8988T (cell line): ENCODE measurements around the gene CAMK1D.

Experiments
- DNase-seq: peaks from one replicate; pipeline ENCODE4 v3.0.0; 2011

CAMK1D gene

DNA sequence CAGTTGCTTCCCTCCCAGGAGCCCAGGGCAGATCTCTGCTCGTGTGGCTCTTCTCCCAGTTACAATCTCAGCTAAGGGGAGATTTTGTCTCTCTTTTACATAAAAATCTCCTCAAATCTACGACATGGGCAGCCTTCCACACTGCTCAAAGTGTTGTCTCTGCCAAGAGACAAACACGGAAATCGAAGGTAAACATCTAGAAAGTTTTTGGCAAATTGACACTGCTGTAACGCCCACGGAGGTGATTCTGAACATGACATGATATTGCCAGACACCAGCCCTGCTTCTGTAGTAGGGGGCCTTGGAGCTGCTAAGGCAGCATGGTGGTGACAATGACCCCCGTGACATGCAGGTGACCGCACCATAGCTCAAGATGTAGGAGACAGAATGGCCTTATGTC is 523.8 kb downstream of the CAMK1D start:
- no peak for DNase-seq

DNA sequence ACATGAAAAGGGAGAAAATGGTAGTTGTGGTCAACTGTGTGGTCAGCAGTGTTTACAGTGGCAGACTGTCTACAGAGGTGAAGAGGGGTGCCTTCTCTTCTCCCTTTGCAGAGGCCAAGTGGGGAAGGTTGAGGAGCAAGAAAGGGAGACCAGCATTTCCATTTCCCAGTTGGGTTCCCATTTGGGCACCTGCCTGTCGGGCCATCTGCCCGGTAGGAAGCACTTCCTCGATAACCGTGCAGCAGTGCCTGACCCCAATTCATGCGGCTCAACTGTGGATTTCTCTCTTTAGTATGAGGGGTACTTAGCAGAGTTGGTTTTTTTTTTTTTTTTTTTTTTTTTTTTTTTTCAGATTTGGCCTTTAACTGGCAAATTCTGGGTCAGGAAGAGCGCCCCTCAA is 525.2 kb downstream of the CAMK1D start:
- no peak for DNase-seq

DNA sequence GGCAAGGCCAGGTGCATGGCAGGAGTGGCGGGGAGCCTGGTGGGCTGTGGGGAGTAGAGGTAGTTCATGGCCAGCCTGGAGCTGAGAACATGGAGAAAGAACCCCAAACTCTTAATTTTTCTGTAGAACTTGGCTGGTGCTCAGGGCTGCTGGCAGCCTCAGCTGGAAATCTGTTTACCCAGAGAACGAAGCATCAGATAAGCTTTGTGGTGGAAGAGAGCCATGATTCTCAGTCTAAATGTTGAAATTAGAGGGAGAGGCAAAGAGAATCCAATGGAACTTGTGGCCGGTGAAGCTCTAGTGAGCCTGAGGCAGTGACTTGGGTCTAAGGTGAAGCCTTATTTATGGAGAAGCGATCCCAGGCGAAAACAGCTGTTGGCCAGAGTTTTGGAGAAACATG is 525.8 kb downstream of the CAMK1D start:
- DNase-seq, result no peak

DNA sequence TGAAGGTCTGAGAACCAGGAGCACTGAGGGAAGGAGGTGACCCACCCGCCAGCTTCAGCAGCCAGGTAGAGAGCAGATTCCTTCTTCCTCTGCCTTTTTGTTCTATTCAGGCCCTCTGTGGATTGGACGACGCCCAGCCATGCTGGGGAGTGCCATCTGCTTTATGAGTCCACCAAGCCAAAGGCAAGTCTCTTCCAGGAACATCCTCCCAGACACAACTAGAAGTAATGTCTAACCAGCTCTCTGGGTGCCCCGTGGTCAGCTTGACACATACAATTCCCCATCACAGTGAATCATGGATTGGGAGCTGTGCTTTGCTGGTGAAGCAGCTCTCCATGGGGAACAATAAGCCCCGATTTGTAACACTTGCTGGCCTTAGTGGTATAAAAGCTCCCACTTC is 526.9 kb downstream of the CAMK1D start:
- no peak for DNase-seq

DNA sequence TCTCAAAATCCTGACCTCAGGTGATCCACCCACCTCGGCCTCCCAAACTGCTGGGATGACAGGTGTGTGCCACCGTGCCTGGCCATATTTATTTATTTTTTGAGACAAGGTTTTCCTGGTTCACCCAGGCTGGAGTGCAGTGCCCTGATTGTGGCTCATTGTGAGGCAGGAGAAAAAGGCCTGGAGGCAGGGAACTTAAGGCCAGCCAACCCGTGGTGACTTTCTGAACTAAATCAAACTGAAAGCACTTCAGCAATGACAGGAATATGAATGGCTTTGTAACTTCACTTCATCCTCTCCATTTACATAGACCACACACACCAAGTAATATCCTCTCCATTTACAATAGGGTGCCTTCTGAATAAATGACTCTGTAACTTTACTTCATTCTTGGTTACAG is 527.8 kb downstream of the CAMK1D start:
- no peak for DNase-seq

DNA sequence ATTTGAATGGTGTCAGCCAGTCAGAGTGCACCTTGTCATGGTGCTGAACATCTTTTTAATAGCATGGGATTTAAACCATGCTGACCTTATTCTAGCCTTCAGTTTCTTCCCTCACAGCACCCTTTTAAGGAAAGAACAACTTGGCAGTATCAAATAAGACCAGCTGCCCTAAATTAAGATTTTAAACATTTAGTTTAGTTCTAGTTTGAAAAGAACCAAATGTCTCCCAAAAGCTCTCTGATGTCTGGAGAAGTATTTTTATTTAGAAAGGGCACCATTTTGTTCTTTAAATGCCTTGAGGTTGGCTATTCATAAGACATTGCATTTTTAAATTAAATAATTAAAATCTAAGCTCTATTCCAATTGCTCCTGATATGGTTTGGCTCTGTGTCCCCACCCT is 531.1 kb downstream of the CAMK1D start:
- DNase-seq, result no peak

DNA sequence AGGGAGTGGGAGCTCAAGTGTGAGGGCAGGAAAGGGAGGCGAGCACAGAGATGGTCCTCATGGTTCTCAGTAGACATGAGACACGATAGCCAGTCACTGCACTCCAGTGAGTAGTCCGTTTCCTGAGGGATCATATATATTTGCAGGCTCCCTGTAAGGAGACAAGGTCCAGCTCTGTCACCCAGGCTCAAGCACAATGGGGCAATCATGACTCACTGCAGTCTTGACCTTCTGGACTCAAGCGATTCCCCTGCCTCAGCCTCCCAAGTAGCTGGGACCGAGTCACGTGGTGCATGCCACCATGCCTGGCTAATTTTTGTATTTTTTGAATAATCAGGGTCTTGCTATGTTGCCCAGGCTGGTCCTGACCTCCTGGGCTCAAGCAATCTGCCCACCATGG is 535.5 kb downstream of the CAMK1D start:
- DNase-seq, result no peak
